WERI-Rb-1 (cell line): ENCODE results near the gene PCBD2.

Experiments used
- DNase-seq: peaks from one replicate; pipeline ENCODE4 v3.0.0-alpha.2; 2020
- H3K27ac ChIP-seq: fragments of 250-450 bp; sonication (Bioruptor Pico); 2 replicates; pipeline ENCODE4 v1.5.1; 2020; ENCODE audit warnings: mild to moderate bottlenecking, moderate library complexity
- H3K27me3 ChIP-seq: fragments of 250-450 bp; sonication (Bioruptor Pico); 2 replicates; pipeline ENCODE4 v1.5.1; 2021; ENCODE audit warnings: mild to moderate bottlenecking, low read depth, moderate library complexity; ENCODE audit not compliant: insufficient read depth, severe bottlenecking
- H3K36me3 ChIP-seq: fragments of 250-450 bp; sonication (Bioruptor Pico); 2 replicates; pipeline ENCODE4 v1.5.1; 2020; ENCODE audit warnings: mild to moderate bottlenecking, moderate library complexity
- H3K4me3 ChIP-seq: 2 replicates; pipeline ENCODE4 v1.5.1; 2011; ENCODE audit warnings: low read depth, mild to moderate bottlenecking, control low read depth, low read length
- H3K9me3 ChIP-seq: fragments of 250-450 bp; sonication (Bioruptor Pico); 2 replicates; pipeline ENCODE4 v1.5.1; 2021; ENCODE audit warnings: mild to moderate bottlenecking, moderate library complexity; ENCODE audit not compliant: severe bottlenecking
- TF ChIP-seq, protein P1 (sequence below): IDR thresholded peaks from 2 replicates; pipeline ENCODE4 v1.5.1; 2011; ENCODE audit warnings: low read depth, mild to moderate bottlenecking, control low read depth, inconsistent platforms, low read length

PCBD2 gene

DNA sequence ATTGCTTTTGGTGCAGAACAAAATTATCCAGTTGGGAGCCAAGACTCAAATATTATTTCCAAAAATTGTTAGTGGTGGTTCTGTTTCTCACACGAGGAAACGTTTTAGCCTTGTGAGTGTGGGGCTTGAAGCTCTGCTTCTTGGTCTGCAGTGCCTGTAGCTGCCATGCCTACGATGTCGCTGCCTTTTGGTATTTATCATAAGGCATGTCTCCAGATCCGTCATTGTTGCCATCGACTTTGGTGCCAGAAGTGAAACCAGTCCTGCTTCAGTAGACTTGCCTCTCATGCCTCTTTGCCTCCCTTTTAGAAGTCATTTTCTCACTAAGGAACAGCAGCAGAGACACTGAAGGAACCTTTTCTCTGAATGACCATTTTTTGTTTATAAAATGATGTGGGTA, 33.1 kb downstream of the PCBD2 start:
- Histone ChIP-seq H3K9me3 (no peaks in the 10 kb centered on the region), H3K27ac (no peak overlapping the region), H3K4me3 (no peak overlapping the region), H3K27me3 (no peaks in the 10 kb centered on the region), H3K36me3 (no peaks in the 10 kb centered on the region; the same call in 1 of the 2 replicates)
- TF ChIP-seq, protein P1, sequence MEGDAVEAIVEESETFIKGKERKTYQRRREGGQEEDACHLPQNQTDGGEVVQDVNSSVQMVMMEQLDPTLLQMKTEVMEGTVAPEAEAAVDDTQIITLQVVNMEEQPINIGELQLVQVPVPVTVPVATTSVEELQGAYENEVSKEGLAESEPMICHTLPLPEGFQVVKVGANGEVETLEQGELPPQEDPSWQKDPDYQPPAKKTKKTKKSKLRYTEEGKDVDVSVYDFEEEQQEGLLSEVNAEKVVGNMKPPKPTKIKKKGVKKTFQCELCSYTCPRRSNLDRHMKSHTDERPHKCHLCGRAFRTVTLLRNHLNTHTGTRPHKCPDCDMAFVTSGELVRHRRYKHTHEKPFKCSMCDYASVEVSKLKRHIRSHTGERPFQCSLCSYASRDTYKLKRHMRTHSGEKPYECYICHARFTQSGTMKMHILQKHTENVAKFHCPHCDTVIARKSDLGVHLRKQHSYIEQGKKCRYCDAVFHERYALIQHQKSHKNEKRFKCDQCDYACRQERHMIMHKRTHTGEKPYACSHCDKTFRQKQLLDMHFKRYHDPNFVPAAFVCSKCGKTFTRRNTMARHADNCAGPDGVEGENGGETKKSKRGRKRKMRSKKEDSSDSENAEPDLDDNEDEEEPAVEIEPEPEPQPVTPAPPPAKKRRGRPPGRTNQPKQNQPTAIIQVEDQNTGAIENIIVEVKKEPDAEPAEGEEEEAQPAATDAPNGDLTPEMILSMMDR, result no peak
- no peak for DNase-seq

DNA sequence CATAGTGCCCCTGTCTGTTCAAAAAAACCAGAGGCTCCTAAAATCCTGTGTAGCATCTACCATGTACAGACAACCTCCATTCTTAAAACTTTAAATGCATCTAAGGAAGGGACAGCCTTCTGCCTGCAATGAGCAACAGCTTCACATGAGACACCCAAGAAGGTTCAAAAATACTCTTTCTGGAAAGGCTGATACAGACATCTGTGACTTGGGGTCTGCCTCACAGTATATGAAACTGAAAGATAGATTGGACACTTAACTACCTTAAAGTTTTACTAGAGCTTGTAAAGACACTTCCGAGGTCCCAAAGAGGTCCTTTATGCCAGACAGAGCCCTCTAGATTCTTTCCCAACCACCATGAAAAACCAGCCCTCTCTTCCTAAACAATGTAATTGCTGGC, 34.6 kb downstream of the PCBD2 start:
- Histone ChIP-seq H3K4me3 (no peak overlapping the region), H3K27ac (no peak overlapping the region), H3K36me3 (no peaks in the 10 kb centered on the region; the same call in 1 of the 2 replicates)

DNA sequence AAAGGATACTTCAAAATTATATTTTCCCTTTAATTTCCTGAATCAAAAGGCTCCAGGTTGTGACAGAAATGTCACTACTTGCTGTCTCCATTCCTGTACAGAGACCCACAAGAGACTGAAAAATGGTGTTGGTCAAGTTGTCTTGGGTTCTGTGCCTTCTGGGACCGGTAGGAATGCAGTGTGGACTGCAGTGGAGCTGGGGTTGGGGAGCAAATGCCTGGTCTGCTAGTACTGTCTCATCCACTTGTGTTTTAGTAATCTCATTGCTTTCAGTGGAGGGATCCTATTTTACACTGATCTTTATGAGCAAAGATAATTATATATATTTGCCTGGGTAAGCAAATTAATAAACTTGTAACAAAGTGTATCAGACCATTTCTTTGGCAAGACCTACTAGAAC, 38.6 kb downstream of the PCBD2 start:
- H3K4me3 ChIP-seq, result no peak overlapping the region
- no peak for DNase-seq
- no peak overlapping the region for H3K27ac ChIP-seq
- TF ChIP-seq, protein P1, result no peak
- no peaks in the 10 kb centered on the region for H3K36me3 ChIP-seq
- no peaks in the 10 kb centered on the region for H3K27me3 ChIP-seq
- no peaks in the 10 kb centered on the region for H3K9me3 ChIP-seq

More for the DNA sequence above, 34.6 kb downstream of the PCBD2 start:
- TF ChIP-seq, protein P1, result no peak
- no peak for DNase-seq
- no peaks in the 10 kb centered on the region for H3K27me3 ChIP-seq
- no peaks in the 10 kb centered on the region for H3K9me3 ChIP-seq

DNA sequence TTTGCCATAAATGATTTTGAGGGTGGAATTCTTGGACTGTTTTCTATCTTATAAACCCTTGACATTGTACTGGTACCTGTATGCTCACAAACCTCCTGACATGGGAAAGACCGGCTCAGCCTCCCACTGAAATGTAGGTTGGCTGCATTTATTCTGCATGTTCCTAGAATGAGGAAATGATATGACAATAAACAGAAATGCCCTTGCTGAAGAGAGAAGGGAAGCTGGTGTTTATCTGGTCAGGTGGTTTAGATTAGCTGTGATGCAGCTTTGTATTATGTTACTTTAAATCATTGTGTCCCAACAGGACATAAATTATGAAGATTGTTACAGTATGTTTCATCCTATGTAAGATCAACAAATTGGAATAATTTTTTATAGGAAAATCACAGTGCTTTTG, 39.7 kb downstream of the PCBD2 start:
- DNase-seq, result no peak
- Histone ChIP-seq H3K27me3 (no peaks in the 10 kb centered on the region), H3K9me3 (no peaks in the 10 kb centered on the region), H3K27ac (no peak overlapping the region), H3K4me3 (no peak overlapping the region), H3K36me3 (no peaks in the 10 kb centered on the region)
- TF ChIP-seq, protein P1, result no peak

DNA sequence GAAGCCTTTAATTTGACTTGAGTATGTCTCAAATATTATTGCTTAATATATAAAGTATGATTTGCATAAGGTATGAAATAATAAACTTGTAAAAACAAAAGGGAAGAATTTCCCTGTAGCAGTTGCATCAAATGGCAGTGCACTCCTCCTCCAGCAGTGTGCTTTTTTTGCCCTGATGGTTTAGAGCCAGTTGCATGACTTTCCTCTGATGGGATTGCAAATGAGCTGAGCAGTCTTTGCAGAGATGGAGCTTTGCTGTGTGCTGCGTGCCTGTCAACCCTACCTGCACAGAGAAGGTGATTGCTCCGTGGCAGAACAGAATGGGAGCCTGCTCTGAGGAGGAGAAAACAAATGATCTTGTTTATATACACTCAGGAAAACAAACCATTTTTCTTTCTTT, 40.1 kb downstream of the PCBD2 start:
- Histone ChIP-seq H3K9me3 (no peaks in the 10 kb centered on the region), H3K27me3 (no peaks in the 10 kb centered on the region), H3K27ac (no peak overlapping the region), H3K36me3 (no peaks in the 10 kb centered on the region), H3K4me3 (no peak overlapping the region)
- no peak for DNase-seq
- TF ChIP-seq, protein P1, result no peak

DNA sequence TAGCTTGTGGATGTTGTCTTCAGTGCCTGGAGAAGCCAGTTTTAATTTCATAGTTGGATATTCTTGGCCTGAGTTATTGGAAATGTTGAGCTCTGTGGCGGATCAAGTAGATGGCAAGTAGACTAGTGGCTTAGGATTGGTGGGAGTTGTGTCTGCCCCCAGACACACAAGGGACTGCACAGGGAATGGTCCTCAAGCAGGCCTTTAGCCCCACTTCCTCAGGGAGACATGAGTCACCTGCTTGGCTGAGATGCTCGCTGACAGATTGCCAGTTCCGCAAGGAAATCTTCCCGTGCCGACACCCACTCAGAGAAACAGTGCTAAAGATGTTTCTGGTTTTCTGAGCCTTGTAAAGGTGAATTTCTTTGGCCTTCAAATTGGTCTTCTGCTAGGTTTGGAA, 44.0 kb downstream of the PCBD2 start:
- TF ChIP-seq, protein P1, result no peak
- Histone ChIP-seq H3K36me3 (no peaks in the 10 kb centered on the region), H3K27ac (no peak overlapping the region), H3K4me3 (no peak overlapping the region), H3K9me3 (peaks cover 2% of the 10 kb centered on the region), H3K27me3 (no peaks in the 10 kb centered on the region)
- no peak for DNase-seq
